ENCODE measurements around the gene WNT8B.

- no peak for TF ChIP-seq CTCF (optimal IDR thresholded peaks at IDR 0.05 in 1 of 3, IDR thresholded peaks at IDR 0.05 in 1 of 3, conservative IDR thresholded peaks at IDR 0.05 in 1 of 3; ENCODE audit: extremely low read depth in 1 of 3, insufficient read depth in 2 of 3, low read length in 3 of 3)
- no peak for TF ChIP-seq EZH2 (IDR thresholded peaks at IDR 0.05; ENCODE audit: low read length)
Observed at GRCh38 chr10:100446130-100446761, 16.6 kb upstream of the WNT8B start.

All from keratinocyte (primary cell).